Epithelial cell of esophagus (primary cell): Measurements from ENCODE around the gene MICOS13.

Experiments
- DNase-seq: peaks from one replicate; pipeline ENCODE4 v3.0.0; 2010; ENCODE audit warnings: low read depth
- H3K4me3 ChIP-seq: 2 replicates; pipeline ENCODE4 v1.5.1; 2011; ENCODE audit warnings: mild to moderate bottlenecking, low read length, control low read depth
- TF ChIP-seq, protein P1 (sequence below): IDR thresholded peaks from 2 replicates; pipeline ENCODE4 v1.5.1; 2011; ENCODE audit warnings: low read depth, mild to moderate bottlenecking, low read length, control low read depth, inconsistent platforms; ENCODE audit not compliant: insufficient read depth; ENCODE audit errors: missing control alignments

Gene MICOS13

DNA sequence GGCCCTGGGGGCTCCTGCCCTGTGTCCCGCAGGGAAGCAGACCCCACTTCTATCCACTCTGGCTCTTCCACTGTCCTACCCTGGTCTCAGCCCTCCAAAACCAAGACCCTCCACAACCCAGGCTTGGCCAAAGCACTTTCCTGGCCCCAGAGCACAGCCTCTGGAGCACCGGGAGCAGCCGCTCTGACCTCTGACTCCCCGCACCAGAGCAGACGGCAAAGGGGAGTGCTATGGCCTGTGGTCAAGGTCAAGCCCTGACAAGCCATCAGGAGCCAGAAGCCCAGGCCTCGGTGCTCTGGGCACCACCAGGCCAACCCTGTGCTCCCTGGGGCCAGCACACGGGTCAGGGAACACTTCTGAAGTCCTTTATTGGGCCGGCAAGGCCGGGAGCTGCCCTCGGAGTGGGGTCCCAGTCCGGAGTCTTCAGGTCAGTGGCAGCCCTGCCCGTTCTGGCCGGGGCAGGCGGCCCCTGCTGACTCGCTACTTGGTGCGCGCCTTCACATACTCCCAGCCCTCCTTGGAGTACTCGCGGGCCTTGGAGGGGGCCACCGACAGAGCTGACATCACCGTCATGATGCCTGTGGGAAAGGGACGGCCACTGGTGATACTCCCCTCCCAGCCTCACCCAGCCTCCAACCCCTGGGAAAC is 2.1 kb downstream of the MICOS13 start:
- no peak for DNase-seq
- H3K4me3 ChIP-seq, result no peak overlapping the region
- TF ChIP-seq, protein P1, sequence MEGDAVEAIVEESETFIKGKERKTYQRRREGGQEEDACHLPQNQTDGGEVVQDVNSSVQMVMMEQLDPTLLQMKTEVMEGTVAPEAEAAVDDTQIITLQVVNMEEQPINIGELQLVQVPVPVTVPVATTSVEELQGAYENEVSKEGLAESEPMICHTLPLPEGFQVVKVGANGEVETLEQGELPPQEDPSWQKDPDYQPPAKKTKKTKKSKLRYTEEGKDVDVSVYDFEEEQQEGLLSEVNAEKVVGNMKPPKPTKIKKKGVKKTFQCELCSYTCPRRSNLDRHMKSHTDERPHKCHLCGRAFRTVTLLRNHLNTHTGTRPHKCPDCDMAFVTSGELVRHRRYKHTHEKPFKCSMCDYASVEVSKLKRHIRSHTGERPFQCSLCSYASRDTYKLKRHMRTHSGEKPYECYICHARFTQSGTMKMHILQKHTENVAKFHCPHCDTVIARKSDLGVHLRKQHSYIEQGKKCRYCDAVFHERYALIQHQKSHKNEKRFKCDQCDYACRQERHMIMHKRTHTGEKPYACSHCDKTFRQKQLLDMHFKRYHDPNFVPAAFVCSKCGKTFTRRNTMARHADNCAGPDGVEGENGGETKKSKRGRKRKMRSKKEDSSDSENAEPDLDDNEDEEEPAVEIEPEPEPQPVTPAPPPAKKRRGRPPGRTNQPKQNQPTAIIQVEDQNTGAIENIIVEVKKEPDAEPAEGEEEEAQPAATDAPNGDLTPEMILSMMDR, result no peak

DNA sequence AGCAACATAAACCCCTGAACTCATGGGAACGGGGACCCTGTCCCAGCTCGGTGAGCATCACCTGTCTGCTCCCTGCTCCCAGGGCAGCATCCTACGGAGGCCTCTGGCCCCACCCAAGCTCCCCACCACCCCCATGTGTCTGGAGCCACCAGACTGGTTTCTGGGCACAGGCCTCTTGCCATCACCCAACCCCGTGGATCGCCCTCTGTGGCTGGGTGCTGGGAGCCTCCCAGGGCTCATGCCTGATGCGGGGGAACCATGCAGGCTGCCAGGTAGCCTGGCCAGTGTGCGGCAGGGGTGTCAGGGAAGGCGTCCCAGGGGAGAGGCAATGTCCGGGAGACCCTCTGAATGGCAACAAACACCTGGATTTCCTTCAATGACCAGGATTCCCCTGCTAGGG is 2.7 kb downstream of the MICOS13 start:
- no peak overlapping the region for H3K4me3 ChIP-seq
- no peak for DNase-seq
- TF ChIP-seq, protein P1, result no peak

DNA sequence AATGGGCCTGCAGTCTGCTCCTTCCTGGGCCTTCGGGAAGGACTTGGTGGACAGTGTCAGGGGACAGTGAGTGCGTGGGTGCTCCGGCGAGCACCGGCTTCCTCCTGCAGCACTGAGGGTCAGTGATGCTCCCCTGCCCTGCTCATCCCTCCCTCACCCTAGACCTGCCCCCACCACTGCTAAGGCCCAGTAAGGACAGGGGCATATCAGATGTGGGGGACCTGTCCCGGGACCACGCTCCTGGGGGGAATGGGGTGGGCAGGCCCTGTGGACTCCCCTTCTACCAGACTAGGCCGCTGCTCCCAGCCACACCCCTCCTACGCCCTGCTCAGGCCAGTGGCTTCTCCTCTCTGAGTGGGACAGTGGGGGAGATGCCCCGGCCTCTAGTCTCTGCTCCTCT is 3.2 kb downstream of the MICOS13 start:
- TF ChIP-seq, protein P1, result no peak
- DNase-seq, result no peak
- H3K4me3 ChIP-seq, result no peak overlapping the region

DNA sequence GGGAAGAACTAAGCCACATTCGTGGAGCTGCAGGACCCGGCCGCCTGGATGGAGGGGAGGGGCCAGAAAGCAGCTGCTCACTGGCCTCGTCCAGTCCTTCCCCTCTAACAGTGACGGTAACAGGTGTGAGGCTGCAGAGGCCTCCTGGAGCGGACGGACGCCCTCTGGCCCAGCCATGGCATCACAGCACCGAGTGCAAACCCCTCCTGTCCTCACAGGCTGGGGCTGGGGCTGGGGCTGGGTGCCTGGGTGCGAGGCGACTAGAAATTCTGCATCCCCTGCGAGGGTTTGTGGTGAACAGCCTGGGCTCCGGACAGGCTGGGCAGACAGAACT is 3.6 kb downstream of the MICOS13 start:
- no peak overlapping the region for H3K4me3 ChIP-seq
- no peak for DNase-seq
- TF ChIP-seq, protein P1, result no peak

DNA sequence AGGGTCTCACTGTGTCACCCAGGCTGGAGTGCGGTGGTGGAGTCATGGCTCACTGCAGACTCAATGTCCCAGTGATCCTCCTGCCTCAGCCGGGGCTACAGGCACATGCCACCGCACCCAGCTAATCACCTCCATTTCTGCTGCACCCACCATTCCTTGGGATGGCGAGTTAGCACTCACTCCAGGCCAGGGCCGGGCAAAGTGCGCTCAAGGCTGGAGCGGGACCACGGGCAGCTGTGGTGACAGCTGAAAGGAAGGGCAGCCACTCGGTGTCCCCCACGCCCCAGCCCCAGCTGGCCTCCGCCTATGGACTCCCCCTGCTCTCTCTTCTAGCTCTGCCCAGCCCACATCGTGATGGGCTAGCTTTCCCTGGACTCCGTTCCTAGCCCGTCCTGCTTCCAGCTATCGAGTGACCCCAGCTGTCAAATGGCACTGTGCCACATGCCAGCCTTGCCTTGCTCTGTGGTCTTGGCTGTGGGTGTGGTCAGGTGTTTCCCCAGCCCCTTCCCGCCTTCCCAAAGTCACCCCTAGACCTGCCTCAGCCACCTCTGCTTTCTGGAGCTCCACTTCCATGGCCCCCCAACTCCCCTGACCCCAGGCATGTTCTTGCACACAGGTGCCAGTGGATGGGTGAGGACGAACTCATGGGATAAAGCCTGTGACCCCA is 4.1 kb downstream of the MICOS13 start:
- TF ChIP-seq, protein P1, result no peak
- DNase-seq, result no peak
- H3K4me3 ChIP-seq, result no peak overlapping the region

DNA sequence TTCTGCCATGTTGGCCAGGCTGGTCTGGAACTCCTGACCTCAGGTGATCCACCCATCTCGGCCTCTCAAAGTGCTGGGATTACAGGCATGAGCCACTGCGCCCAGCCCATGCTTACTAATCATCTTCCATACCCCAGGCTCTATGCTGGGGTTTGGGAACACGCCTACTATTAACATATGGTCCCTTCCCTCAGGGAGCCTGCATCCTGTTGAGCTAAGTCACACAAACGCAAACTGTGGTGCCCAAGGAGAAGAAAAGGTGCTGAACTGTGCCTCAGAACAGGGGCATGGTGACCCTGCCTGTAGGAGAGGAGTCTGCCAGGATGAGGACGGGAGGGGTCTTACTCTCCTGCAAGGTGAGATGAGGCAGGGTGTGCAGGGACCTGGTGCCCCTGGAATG is 5.6 kb downstream of the MICOS13 start:
- TF ChIP-seq, protein P1, result no peak
- DNase-seq, result peak; percentile 32
- H3K4me3 ChIP-seq, result no peak overlapping the region

DNA sequence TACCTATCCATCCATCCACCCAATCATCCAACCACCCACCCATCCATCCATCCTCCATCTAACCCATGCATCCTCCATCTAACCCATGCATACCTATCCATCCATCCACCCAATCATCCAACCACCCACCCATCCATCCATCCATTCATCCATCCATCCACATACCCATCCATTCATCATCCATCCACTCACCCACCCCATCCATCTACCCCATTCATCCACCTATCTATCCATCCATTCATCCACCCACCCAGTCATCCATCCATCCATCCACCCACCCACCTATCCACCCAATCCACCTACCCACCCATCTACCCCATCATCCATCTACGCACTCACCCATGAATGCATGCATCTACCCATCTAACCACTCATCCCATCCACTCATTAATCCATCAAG is 6.6 kb downstream of the MICOS13 start:
- H3K4me3 ChIP-seq, result no peak overlapping the region
- no peak for DNase-seq
- TF ChIP-seq, protein P1, result no peak
